ENCODE results near the gene ADAP1. TPM values are rescaled to one million over a fixed set of nuclear protein-coding genes. Genes with fewer than 3 reads are reported as not detected.

The ADAP1 gene
- total RNA-seq, 2 experiments from 2014 or later = 14.1 to 16.1 TPM

GRCh38 chr7:994592-995308 is 40.3 kb upstream of the ADAP1 start:
- H3K9me3 Mint-ChIP-seq = no peaks in the 10 kb centered on the region
- H3K4me1 Mint-ChIP-seq (ENCODE audit: low read depth) = no peaks in the 10 kb centered on the region

DNA sequence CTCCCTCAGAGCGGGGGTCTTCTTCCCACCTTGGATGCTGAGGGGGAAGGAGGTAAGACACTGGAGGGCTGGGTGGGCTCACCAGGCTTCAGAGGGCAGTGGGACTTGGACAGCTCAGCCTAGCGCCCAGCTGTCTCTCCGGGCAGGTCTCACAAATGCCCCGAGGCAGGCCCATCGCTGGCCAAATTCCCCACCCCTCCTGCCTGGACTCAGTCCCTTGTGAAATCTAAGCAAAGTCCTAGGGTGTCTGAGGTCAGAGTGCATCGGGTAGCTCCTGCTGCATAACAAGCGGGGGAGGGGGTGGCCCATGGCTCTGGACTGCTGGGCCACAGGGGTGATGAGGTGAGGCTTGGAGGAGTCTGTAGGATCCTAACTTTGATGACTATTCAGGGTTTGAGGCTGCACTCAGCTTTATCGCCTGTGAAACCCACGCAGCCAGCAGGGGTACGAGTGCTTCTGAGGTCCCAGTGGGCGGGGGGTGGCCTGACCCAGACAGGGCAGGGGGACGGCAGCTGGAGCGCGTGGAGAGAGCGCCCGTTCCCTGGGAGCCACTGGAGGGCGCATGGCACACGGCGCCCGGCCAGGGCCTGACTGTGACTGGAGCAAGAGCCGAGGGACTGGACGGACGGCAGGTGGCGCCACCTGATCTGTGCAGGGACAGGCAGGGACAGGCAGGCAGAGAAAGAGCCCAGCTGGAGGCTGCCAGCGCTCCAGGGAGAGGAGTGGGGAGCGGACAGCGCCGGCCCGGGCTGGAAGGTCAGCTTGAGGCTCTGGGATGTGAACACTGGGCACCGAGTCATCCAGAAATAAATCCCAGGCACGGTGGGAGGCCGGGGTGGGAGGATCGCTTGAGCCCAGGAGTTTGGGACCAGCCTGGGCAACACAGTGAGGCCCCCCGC is 38.5 kb upstream of the ADAP1 start:
- H3K4me1 Mint-ChIP-seq (ENCODE audit: low read depth) = no peaks in the 10 kb centered on the region
- ChIA-PET POLR2A (interaction anchor here (0.5 to 1.2 kb wide), 4 partner anchors 68 to 180 kb away, joined by 3 to 8 read pairs (median 4); no protein-coding TSS in a partner anchor), CTCF (interaction anchor here (0.6 to 9.5 kb wide), 56 partner anchors 10 to 671 kb away, joined by 3 to 300 read pairs (median 6); partner anchors contain the start of genes COX19, CYP2W1 and GPR146)
- no peaks in the 10 kb centered on the region for H3K27me3 Mint-ChIP-seq
- peak; percentile 96 for DNase-seq
- intact Hi-C loops (cut with micrococcal nuclease) = loop anchor here (1.0 to 5.0 kb wide), 4 partner anchors 34 to 184 kb away; partner anchors contain the start of gene GPR146
- no peak overlapping the region for H3K4me3 Mint-ChIP-seq
- H3K36me3 Mint-ChIP-seq = no peaks in the 10 kb centered on the region
- no peaks in the 10 kb centered on the region for H3K9me3 Mint-ChIP-seq
- H3K27ac Mint-ChIP-seq = no peak overlapping the region

More at GRCh38 chr7:994592-995308, 40.3 kb upstream of the ADAP1 start:
- Mint-ChIP-seq H3K27me3 (no peaks in the 10 kb centered on the region), H3K27ac (no peak overlapping the region), H3K4me3 (no peak overlapping the region), H3K36me3 (no peaks in the 10 kb centered on the region)
- ChIA-PET CTCF (interaction anchor here (1.1 to 9.5 kb wide), 13 partner anchors 13 to 188 kb away, joined by 3 to 300 read pairs (median 12); partner anchors contain the start of gene GPR146), POLR2A (no interaction called here)
- DNase-seq = no peak
- intact Hi-C loops (cut with micrococcal nuclease) = loop anchor here (5.0 kb wide), 1 partner anchor 33 kb away; no protein-coding TSS in a partner anchor

DNA sequence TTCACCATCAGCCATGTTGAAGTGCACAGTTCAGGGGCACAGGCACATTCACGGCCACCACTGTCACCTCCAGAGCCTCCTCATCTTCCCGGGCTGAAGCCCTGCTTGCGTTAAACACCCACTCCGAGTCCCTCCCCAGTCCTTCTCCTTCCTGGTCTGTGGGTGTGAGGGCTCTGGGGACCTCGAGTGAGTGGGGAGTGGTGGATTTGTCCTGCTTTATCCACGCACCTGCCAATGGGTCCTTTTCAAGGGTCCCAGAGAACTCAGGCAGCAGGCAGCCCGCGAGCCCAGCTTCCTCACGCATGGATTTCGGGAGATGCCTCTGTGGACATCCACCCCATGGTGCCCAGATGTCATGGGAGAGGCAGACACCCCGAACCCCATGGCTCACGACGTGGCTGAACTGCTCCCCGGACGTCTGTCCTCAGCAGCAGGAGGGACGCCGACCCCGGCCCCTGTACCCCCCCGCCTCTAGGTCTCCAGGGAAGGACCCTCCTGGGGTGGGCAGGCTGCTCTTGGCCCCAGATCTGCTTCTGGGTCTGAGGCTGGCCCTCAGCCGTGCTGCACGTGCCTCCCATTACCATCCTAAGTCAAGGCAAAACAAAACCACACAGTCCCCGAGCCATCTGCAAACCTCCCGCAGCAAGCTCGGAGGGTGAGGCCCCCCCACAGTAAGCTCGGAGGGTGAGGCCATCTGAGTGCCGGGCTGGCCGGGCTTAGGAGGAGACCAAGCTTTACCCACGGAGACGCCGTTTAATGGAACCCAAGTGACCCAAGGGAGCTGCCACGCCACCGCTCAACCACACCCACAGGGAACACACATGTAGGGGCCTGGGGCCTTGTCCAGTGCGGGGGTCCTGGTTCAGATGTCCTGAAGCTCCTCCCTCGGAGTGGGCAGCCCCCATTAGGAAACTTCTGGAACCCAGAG is 37.5 kb upstream of the ADAP1 start:
- intact Hi-C loops (cut with micrococcal nuclease) = loop anchor here (2.0 to 5.0 kb wide), 2 partner anchors 35 to 185 kb away; no protein-coding TSS in a partner anchor
- no peak overlapping the region for H3K4me3 Mint-ChIP-seq
- CTCF ChIA-PET = interaction anchor here (1.0 to 9.5 kb wide), 29 partner anchors 9 to 184 kb away, joined by 3 to 300 read pairs (median 9); partner anchors contain the start of genes COX19, CYP2W1 and GPR146
- no peaks in the 10 kb centered on the region for H3K9me3 Mint-ChIP-seq
- POLR2A ChIA-PET = no interaction called here
- no peaks in the 10 kb centered on the region for H3K36me3 Mint-ChIP-seq
- no peaks in the 10 kb centered on the region for H3K4me1 Mint-ChIP-seq (ENCODE audit: low read depth)
- H3K27me3 Mint-ChIP-seq = no peaks in the 10 kb centered on the region
- no peak for DNase-seq
- no peak overlapping the region for H3K27ac Mint-ChIP-seq

GRCh38 chr7:990933-991728 is 36.7 kb upstream of the ADAP1 start:
- Mint-ChIP-seq H3K4me3 (no peak overlapping the region), H3K9me3 (no peaks in the 10 kb centered on the region), H3K27me3 (no peaks in the 10 kb centered on the region), H3K4me1 (ENCODE audit: low read depth) (no peaks in the 10 kb centered on the region), H3K27ac (no peak overlapping the region), H3K36me3 (no peaks in the 10 kb centered on the region)
- no peak for DNase-seq
- intact Hi-C loops (cut with micrococcal nuclease) = loop anchor here (5.0 kb wide), 1 partner anchor 36 kb away; no protein-coding TSS in a partner anchor
- ChIA-PET POLR2A (no interaction called here), CTCF (interaction anchor here (0.6 to 9.5 kb wide), 4 partner anchors 14 to 81 kb away, joined by 3 to 300 read pairs (median 38); partner anchors contain the start of gene COX19)

DNA sequence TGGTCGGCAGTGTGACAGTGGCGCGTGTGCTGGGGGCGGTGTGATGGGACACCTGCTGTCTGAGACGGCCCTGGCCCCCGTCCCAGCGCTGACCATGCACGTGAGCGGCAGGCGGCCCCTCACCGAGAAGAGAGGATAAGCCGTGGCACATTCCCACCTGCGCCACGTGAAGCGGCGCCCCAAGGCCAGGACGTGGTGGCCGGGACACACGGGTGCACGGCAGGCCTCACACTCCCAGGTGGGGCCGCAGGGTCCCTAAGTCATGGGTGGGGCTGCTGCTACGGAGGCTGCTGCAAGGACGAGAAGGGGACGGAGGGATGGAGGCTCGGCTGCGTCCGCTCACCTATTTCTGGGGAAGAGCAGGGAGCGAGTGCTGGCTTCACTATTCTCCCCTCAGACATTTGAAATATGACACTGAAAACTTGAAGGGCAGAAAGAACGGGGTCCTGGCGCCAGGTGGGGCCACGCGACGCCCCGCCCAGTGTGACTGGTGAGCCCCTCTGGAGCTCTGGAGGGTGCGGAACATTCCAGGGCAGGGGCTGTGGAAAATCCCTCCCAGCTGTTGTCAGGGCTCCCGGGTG is 36.0 kb upstream of the ADAP1 start:
- Mint-ChIP-seq H3K4me3 (no peak overlapping the region), H3K27me3 (no peaks in the 10 kb centered on the region), H3K9me3 (no peaks in the 10 kb centered on the region), H3K36me3 (no peaks in the 10 kb centered on the region), H3K4me1 (ENCODE audit: low read depth) (no peaks in the 10 kb centered on the region), H3K27ac (no peak overlapping the region)
- DNase-seq = no peak
- intact Hi-C loops (cut with micrococcal nuclease) = loop anchor here (5.0 kb wide), 1 partner anchor 37 kb away; no protein-coding TSS in a partner anchor
- ChIA-PET POLR2A (no interaction called here), CTCF (interaction anchor here (0.6 to 9.5 kb wide), 2 partner anchors 76 to 80 kb away, joined by 3 to 300 read pairs; no protein-coding TSS in a partner anchor)

DNA sequence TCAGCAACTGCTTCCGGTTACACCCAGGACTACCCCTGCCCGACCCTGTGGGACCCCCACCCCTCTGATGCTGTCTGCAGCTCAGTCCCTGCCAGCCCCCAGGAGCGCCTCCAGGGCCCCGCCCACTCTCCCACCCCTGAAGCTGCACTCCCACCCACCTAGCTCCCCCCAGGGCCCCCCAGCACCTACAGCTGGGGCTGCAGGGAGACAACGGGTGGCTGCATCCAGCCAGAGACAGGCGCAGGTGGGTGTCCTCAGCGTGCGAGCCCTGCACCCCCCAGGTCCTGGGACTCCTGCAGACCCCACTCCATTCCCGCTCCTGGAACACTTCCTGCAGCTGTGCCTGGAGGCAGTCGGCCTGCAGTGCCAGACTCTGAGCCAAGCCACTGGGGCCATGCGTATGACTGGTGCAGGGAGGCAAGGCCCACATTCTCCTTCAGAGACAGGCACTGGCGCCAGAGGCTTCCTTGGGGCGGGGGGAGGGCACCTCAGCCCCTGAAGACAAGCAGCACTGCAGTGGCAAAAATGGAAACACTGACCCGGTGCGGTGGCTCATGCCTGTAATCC is 34.6 kb upstream of the ADAP1 start:
- Mint-ChIP-seq H3K4me3 (no peak overlapping the region), H3K36me3 (no peaks in the 10 kb centered on the region), H3K27ac (no peak overlapping the region), H3K4me1 (ENCODE audit: low read depth) (no peaks in the 10 kb centered on the region), H3K27me3 (no peaks in the 10 kb centered on the region), H3K9me3 (no peaks in the 10 kb centered on the region)
- intact Hi-C loops (cut with micrococcal nuclease) = no loop called here
- ChIA-PET POLR2A (no interaction called here), CTCF (interaction anchor here (2.2 kb wide), 1 partner anchor 77 kb away, joined by 11 read pairs; no protein-coding TSS in a partner anchor)
- no peak for DNase-seq

- no peak for DNase-seq
- POLR2A ChIA-PET = no interaction called here
- H3K27me3 Mint-ChIP-seq = no peaks in the 10 kb centered on the region
- no peaks in the 10 kb centered on the region for H3K36me3 Mint-ChIP-seq
- no peak overlapping the region for H3K27ac Mint-ChIP-seq
- no peak overlapping the region for H3K4me3 Mint-ChIP-seq
- H3K4me1 Mint-ChIP-seq (ENCODE audit: low read depth) = no peaks in the 10 kb centered on the region
- intact Hi-C loops (cut with micrococcal nuclease) = no loop called here
- H3K9me3 Mint-ChIP-seq = no peaks in the 10 kb centered on the region
- CTCF ChIA-PET = interaction anchor here (2.2 kb wide), 1 partner anchor 77 kb away, joined by 11 read pairs; no protein-coding TSS in a partner anchor
Observed at GRCh38 chr7:988426-988911, 34.0 kb upstream of the ADAP1 start.

DNA sequence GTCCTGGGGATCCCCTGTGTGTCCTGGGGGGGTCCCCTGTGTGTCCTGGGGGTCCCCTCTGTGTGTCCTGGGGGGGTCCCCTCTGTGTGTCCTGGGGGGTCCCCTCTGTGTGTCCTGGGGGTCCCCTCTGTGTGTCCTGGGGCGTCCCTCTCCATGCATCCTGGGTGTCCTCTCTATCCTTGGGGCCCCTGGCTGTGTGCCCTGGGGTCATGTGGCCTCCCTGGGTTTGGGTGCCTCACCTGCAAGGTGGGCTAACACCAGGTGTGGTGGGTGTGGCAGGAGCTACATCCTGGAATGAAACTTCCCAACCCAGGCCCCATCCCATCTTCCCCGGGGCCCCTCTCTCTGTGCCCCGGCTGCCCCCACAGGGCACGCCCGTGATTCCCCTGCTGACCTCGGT is 33.4 kb upstream of the ADAP1 start:
- H3K27ac Mint-ChIP-seq = no peak overlapping the region
- H3K27me3 Mint-ChIP-seq = no peaks in the 10 kb centered on the region
- H3K36me3 Mint-ChIP-seq = no peaks in the 10 kb centered on the region
- no peaks in the 10 kb centered on the region for H3K9me3 Mint-ChIP-seq
- H3K4me3 Mint-ChIP-seq = no peak overlapping the region
- intact Hi-C loops (cut with micrococcal nuclease) = no loop called here
- ChIA-PET CTCF (interaction anchor here (2.2 kb wide), 1 partner anchor 78 kb away, joined by 11 read pairs; no protein-coding TSS in a partner anchor), POLR2A (no interaction called here)
- DNase-seq = no peak
- no peaks in the 10 kb centered on the region for H3K4me1 Mint-ChIP-seq (ENCODE audit: low read depth)

- Mint-ChIP-seq H3K4me1 (ENCODE audit: low read depth) (no peaks in the 10 kb centered on the region), H3K4me3 (no peak overlapping the region), H3K36me3 (no peaks in the 10 kb centered on the region), H3K27me3 (no peaks in the 10 kb centered on the region), H3K27ac (no peak overlapping the region), H3K9me3 (no peaks in the 10 kb centered on the region)
- intact Hi-C loops (cut with micrococcal nuclease) = no loop called here
- DNase-seq = no peak
- CTCF ChIA-PET = no interaction called here
- POLR2A ChIA-PET = no interaction called here
Observed at GRCh38 chr7:986766-987751, 32.6 kb upstream of the ADAP1 start.

Data from activated CD4-positive, alpha-beta memory T cell treated with anti-CD3 and anti-CD28 coated beads for 36 hours (primary cell).